Ovary (tissue), 3 donors: ENCODE measurements around the gene COL1A2.

Experiments
- CTCF ChIP-seq, 3 donors: fragments of 450-650 bp in 2 of 3; fragments of 200-600 bp in 1 of 3; IDR thresholded peaks; one replicate each; pipeline versions ENCODE4 v1.5.1 to v1.8.0; 2016 to 2022; ENCODE audit warnings: antibody characterized with exemption in 3 of 3, mild to moderate bottlenecking in 1 of 3
- EP300 ChIP-seq: sonication (generic); formaldehyde crosslinking; IDR thresholded peaks from one replicate; pipeline ENCODE4 v1.6.1; 2017; ENCODE audit warnings: antibody characterized with exemption
- POLR2A ChIP-seq: fragments of 450-650 bp; IDR thresholded peaks from one replicate; pipeline ENCODE4 v1.6.1; 2017; ENCODE audit warnings: antibody characterized with exemption, mild to moderate bottlenecking, moderate library complexity
- donor health status: DM: no; HTN: no; CAD: no.

GRCh38 chr7:94418851-94419250 is 24.2 kb downstream of the COL1A2 start:
- TF ChIP-seq POLR2A: no peak
- TF ChIP-seq CTCF (IDR thresholded peaks at IDR 0.05): no peak
- TF ChIP-seq EP300: no peak
